Retinal pigment epithelial cell (primary cell): ENCODE measurements around the gene PSMC1.

ENCODE experiments used
- DNase-seq: peaks from one replicate; pipeline ENCODE4 v3.0.0-alpha.2; 2010; ENCODE audit warnings: low read depth
- H3K4me3 ChIP-seq: 2 replicates; pipeline ENCODE4 v1.5.1; 2011; ENCODE audit warnings: mild to moderate bottlenecking, low read length, control low read depth, moderate library complexity
- TF ChIP-seq, protein P1 (sequence below): conservative IDR thresholded peaks from 2 replicates; pipeline ENCODE4 v1.5.1; 2011; ENCODE audit warnings: low read depth, low read length, control low read depth, inconsistent platforms

The PSMC1 gene

GRCh38 chr14:90268420-90268819 is 12.1 kb downstream of the PSMC1 start:
- no peak for DNase-seq
- TF ChIP-seq, protein P1, sequence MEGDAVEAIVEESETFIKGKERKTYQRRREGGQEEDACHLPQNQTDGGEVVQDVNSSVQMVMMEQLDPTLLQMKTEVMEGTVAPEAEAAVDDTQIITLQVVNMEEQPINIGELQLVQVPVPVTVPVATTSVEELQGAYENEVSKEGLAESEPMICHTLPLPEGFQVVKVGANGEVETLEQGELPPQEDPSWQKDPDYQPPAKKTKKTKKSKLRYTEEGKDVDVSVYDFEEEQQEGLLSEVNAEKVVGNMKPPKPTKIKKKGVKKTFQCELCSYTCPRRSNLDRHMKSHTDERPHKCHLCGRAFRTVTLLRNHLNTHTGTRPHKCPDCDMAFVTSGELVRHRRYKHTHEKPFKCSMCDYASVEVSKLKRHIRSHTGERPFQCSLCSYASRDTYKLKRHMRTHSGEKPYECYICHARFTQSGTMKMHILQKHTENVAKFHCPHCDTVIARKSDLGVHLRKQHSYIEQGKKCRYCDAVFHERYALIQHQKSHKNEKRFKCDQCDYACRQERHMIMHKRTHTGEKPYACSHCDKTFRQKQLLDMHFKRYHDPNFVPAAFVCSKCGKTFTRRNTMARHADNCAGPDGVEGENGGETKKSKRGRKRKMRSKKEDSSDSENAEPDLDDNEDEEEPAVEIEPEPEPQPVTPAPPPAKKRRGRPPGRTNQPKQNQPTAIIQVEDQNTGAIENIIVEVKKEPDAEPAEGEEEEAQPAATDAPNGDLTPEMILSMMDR = no peak

DNA sequence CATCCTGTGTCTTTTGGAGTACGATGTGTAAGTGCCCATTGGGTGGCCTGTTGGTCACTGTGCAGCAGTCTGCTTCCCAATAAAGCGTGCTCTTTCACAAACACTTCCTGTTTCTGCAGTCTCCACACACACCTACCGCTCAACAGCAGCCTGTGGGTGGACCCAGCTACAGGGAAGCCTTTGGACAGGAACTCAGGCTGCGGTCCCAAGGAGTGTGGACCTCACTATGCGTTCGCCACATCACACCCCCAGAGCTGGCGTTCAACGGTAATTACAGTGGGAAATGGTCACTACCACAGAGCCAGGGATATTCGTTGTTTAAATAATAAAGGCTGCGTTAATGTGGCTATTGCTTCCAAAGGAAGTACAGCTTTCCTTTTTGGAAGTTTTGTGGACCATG is 16.2 kb downstream of the PSMC1 start:
- H3K4me3 ChIP-seq = no peak overlapping the region
- TF ChIP-seq, protein P1 = no peak
- DNase-seq = no peak

More at GRCh38 chr14:90268420-90268819, 12.1 kb downstream of the PSMC1 start:
- no peak overlapping the region for H3K4me3 ChIP-seq

- DNase-seq = no peak
- H3K4me3 ChIP-seq = no peak overlapping the region
- TF ChIP-seq, protein P1 = no peak
Observed at GRCh38 chr14:90273532-90273931, 17.2 kb downstream of the PSMC1 start.

- TF ChIP-seq, protein P1 = peak; percentile 30
- no peak for DNase-seq
- no peak overlapping the region for H3K4me3 ChIP-seq
Observed at GRCh38 chr14:90274019-90274418, 17.7 kb downstream of the PSMC1 start.

DNA sequence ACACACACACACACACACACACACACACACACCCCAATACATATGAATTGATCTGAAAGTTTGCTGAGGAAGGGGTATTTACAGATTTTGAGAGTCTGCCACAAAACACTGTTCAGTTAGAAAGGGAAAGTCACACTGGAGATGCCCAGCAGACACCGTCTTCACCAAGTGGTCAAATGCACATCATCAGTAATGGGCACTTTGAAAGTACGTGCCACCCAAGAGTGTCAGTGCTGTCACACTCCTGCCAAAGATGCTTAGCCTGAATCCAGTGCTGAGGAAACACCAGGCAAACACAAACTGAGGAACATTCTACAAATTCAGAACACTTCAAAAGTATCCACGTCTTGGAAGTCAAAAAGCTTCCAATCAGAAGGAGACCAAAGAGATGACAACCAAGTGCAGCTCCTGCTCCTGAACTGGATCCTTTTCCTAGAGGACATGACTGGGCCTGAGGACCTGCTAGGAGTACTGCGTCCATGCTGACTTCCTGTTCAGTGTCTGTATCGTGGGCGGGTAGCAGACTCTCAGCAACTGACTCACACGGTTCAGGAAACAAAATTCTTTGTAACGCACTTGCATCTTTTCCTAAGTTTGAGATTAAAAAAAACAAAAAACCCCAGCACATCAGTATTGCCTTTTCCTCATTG is 18.6 kb downstream of the PSMC1 start:
- TF ChIP-seq, protein P1 = no peak
- DNase-seq = no peak
- no peak overlapping the region for H3K4me3 ChIP-seq

DNA sequence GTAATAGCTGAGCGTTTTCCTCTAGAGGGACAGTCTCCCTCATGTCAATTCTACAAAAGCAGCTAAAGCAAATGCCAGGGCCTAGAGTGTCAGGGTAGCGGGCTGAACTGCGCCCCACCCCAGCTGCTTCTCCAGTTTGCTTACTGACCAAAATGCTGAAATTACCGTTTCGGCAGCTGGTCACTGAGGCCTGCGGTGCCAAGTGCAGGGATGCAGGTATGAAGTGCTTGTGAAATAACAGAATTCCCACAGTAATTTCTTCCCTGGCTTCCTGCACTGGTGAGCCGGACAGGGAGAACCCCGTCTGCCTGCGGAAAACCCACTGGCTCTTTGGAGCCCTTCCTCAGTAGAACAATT is 19.1 kb downstream of the PSMC1 start:
- H3K4me3 ChIP-seq = no peak overlapping the region
- TF ChIP-seq, protein P1 = no peak
- DNase-seq = no peak

DNA sequence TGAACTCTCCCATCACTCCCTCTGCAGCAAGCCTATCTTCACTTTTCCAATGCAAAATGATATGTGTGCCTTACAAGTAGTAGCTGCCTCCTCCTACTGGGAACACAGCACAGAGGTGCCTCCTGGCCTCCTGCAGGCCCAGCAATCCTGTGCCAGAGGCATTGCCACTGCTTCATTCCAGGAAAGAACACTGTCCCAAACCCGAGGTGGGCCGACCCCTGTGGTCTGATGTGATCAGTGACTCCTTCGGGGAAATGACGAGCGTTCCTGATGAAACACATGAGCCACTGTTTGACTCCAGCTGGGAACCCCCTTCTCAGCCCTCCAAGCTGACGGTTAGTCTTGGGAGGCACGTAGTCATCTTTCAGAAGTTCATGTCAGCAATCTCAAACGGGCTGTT is 19.5 kb downstream of the PSMC1 start:
- TF ChIP-seq, protein P1 = no peak
- DNase-seq = no peak
- no peak overlapping the region for H3K4me3 ChIP-seq
